ENCODE measurements around the gene RSBN1L.

- TF ChIP-seq CTCF (conservative IDR thresholded peaks at IDR 0.05) (no peak), ZFX (IDR thresholded peaks at IDR 0.05) (no peak)
These were observed 106.5 kb downstream of the RSBN1L start for GRCh38 chr7:77802557-77803405.
